HG03432 (cell line): ENCODE results near the gene ZNF285.
"Not testable (repeated sequence)": the region's sequence is repeated elsewhere in the genome, so short reads cannot be mapped to it uniquely, and the experiment has no call there.

Experiments
- ATAC-seq: cut with Tn5 transposase; IDR thresholded peaks from one replicate; pipeline ENCODE4 v1.9.1; 2021; ENCODE audit warnings: mild to moderate bottlenecking, moderate library complexity; ENCODE audit not compliant: unreplicated experiment

ZNF285 gene

DNA sequence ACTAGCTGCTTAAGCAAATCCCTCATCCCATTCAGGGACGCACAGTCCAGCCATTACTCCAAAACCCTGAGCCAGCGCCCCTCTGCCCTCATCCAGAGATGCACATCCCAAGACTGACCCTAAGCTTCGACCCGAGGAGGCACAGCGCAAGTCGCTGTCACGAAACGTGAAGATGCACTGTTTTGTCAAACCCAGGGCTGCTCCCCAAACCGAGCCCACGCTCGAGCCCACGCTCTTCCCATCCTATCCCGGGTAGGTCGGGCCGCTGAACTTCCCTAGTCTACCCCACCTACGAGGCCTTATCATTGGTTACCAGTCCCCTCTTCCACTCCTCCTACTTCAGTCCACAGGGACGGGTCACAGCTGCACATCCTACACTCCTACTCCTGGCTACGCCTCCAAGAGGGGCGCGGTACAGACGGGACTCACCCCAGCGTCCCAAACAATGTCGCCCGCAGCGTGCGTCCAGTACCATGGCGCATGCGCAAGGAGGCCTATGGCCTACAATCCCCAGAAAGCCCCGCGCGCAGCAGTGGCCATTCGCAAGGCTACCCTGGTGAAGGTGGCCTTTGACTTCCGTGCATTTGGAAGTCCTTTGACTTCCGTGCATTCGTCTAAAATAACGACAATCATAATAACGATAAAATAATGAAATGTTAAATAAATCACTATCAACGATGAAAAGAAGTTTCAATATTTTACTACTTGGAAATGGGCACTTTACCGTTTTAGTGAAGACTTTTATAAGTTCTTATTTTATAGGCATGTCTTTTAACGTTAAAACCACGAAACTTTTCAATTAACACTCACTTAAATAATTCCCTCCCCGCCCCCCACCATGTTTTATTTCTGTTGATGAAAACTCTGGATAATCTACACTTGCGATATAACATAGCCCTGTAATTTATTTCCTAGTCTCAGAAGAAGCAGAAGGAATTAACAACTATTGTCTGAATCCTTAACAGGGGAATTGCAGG, at the start of gene ZNF285:
TSS of gene ZNF285 (minus strand) at position 470 of the 977 bp plus-strand sequence. CDS start 4,395 bp downstream, outside the sequence.
- peak; percentile 90 for ATAC-seq

GRCh38 chr19:44447916-44448674, 46.7 kb upstream of the ZNF285 start, which contains the start of gene ZNF229:
TSS of gene ZNF229 (minus strand) at chr19:44448472. CDS start at chr19:44442847, 5,625 bp downstream.
- no peak for ATAC-seq

DNA sequence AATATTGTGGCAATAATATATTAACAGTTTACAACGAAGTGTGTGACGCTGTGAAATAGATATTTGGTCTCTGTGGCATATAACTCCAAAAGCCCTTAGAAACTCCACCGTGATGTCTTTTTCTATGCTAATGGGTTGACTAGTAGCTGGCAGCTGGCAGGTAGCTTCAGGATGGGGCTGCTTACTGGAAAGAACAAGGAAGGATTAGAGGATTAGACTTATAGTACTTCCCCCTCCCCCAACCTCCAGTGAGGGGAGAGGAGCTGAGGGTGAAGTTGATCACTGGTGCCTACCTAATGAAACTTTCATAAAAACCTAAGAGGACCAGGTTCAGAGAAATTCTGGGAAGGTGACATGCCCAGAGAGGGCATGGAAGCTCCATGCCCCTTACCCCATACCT, 37.0 kb upstream of the ZNF285 start:
- no peak for ATAC-seq

GRCh38 chr19:44435441-44435840, 34.0 kb upstream of the ZNF285 start:
- ATAC-seq: no peak

DNA sequence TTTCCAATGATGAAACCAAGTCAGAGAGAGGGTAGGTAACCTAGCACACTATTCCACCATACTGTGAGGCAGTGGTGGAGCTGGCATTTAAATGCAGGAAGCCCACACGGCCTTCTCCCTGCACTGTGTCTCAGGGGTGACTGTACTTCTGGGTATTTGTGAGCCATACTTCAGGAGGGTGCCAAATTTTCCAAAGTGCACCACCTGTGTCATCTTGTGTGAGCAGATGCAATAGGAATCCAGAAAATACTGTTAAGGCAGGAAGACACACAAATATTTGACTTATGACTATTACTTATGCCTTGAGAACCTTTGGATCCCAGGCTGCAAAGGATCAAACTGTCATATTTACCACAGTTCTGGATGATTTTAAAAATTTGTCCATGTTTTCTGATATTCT, 29.5 kb upstream of the ZNF285 start:
- no peak for ATAC-seq

DNA sequence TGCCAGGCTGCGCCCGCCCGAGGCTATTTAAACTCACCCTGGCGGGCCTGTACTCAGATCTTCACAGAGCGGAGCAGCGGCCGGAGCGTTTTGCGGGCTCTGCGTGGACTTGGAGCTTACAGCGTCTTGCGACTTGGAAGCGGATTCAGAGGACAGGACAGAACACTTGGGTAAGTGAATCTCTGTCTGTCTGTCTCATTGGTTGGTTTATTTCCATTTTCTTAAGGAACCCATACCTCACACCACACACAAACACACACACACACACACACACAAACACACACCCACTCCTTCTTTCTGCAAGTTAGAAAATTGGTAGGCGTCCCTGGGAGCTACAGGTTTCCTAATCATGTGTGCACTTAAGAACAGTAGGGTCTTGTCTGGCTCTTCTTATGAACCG, 14.1 kb upstream of the ZNF285 start:
- not testable (repeated sequence) for ATAC-seq

DNA sequence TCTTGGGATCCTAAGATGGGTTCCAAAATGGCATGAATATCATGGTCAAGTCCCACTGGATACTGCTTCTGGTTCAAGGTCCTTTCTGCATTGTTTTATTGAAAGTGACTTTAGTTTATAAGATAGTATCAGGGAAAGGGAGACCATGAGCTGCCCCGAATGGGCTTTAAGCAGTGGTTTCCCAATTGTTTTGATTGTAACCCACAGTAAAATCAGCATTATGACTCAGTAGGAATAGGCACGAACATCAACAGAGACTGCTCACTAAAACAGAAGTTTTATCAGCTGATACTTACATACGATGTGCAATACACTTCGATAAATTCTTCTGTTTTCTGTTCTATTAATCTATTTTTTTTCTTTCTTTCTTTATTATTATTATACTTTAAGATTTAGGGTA, 12.1 kb downstream of the ZNF285 start:
- not testable (repeated sequence) for ATAC-seq

DNA sequence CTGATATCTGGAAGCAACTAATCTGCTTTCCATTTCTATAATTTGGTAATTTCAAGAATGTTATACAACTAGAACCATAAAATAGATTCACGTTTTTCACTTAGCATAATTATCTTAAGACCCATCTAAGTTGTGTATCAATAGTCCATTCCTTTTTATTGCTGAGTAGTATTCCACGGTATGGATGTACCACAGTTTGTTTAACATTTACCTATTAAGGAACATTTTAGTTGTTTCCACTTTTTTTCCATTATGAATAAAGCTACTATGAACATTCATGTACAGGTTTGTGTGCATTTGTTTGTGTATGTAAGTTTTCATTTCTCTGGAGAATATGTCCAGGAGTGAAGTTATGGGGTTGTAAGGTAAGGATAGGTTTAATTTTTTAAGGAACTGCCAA, 26.6 kb downstream of the ZNF285 start:
- no peak for ATAC-seq

- no peak for ATAC-seq
These were observed 29.5 kb downstream of the ZNF285 start for GRCh38 chr19:44371815-44372480.

- no peak for ATAC-seq
These were observed 34.4 kb downstream of the ZNF285 start for GRCh38 chr19:44367024-44367423.

GRCh38 chr19:44356383-44357111, 44.9 kb downstream of the ZNF285 start, which contains the start of gene ZNF112:
TSS of gene ZNF112 (minus strand) at chr19:44356680. CDS start at chr19:44340539, 16,141 bp downstream.
- ATAC-seq: no peak

GRCh38 chr19:44346556-44346955, 54.9 kb downstream of the ZNF285 start:
- ATAC-seq: no peak

DNA sequence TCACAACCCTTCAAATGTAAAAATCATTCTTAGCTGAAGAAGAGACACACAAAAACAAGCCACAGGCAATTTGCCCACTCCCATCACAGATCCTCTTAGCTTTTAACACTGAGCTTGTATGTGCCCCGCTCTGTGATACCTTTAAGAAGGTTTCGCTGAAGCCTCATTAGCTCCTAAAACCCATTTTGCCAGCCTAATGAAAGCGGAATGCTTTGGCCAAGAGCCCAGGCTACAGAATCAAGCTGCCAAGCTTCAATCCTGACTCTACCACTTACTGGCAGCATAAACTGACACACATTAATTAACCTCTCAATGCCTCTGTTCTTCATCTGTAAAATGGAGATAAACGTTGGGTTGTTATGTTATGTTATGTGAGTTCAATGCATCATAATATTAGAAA, 55.4 kb downstream of the ZNF285 start:
- ATAC-seq: no peak

DNA sequence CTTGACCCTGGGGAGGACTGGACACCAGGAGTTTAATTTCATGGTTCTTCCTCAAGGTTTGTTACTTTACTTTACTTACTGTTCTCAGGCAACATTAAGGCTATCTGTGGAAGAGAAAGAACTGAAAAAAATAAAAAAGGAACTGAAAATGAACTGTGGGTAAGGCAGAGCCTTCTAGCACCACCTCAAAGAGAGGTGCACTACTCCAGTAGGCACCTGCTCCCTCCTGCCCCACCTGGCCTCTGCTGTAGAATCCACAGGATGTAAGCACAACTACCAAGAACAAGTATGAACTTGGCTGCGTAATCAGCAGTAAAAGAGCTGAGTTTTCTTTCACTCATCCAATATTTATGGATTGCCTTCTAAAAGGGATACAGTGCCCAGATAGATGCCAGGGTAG, 57.2 kb downstream of the ZNF285 start:
- no peak for ATAC-seq

DNA sequence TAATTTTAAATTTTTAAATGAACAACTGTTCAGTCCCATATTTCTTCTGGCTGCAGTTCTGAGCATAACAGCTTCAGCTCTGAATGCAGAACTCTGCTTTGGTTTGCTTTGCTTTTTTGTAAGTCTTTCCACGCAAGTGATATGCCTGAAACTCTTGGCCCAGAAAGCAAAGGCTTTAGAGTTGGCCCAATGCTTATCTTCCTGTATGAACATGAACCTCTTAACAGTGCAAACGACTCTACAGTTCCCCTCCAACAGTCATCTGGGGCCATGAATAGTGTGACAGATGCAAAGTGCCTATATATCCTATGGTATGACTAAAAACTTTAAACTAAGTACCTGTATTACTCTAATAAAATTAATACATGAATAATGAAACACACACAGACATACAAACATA, 59.6 kb downstream of the ZNF285 start:
- ATAC-seq: no peak

DNA sequence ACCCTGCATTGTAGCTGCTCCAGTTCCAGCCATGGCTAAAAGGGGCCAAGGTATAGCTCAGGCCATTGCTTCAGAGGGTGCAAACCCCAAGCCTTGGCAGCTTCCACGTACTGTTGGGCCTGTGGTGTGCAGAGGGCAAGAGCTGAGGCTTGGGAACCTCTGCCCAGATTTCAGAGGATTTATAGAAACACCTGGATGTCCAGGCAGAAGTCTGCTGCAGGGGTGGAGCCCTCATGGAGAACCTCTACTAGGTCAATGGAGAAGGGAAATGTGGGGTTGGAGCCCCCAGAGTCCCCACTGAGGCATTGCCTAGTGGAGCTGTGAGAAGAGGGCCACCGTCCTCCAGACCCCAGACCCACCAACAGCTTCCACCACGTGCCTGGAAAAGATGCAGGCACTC, 66.8 kb downstream of the ZNF285 start:
- not testable (repeated sequence) for ATAC-seq
